LNCaP clone FGC (cell line): Measurements from ENCODE around the gene ZNF512B.

Experiments used
- DNase-seq: peaks from one replicate; pipeline ENCODE4 v3.0.0-alpha.2; 2011; ENCODE audit warnings: low read depth
- H3K4me3 ChIP-seq: 2 replicates; pipeline ENCODE4 v1.5.1; 2011; ENCODE audit warnings: mild to moderate bottlenecking, low read depth, low read length, control low read depth
- TF ChIP-seq, protein P1 (sequence below): IDR thresholded peaks from 2 replicates; pipeline ENCODE4 v1.5.1; 2012; ENCODE audit warnings: mild to moderate bottlenecking; ENCODE audit not compliant: control insufficient read depth, insufficient read depth; ENCODE audit errors: extremely low read depth

Gene ZNF512B

DNA sequence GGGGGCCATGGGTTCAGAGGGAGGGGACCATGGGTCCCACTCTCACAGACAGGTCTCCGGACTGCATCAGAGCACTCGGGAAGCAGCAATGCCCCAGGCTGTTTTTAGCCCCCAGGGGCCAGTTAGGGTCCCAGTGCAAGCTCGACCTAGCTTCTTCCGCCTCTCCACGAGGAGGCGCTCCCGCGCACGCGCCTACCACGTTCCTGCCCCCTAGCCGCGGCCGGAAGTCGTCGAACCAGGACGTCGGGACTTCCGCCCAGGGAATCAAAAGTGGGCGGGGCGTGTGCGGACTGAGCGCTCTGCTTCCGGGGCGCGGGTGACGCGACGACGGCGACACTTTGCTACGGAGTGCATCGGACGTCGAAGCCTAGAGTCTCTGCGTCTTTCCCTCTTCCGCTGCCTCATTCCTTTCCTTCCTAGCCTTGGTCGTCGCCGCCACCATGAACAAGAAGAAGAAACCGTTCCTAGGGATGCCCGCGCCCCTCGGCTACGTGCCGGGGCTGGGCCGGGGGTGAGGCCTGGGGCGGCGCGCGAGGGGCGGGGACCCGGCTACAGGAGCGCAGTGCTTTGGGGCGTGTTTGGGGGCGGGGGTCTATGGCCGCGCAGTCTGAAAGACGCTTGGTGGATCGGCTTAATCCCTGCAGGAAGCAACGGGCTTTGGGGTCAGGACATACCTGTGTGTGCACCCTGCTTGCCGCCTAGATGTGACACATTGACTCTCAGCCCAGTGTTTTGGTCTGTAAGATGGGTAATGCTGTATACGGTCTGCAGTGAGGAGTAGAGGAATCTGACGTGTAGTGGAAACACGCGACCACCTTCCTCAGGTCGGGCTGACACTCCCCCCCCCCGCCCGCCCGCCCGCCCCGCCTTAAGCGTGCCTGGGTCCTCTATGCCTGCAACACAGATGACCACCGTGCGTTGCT lies 11.3 kb upstream of the ZNF512B start, which contains the start of gene PRPF6:
PRPF6 (plus strand) TSS at position 327 of the 923 bp plus-strand sequence; CDS start at position 441, 114 bp downstream.
- TF ChIP-seq, protein P1, sequence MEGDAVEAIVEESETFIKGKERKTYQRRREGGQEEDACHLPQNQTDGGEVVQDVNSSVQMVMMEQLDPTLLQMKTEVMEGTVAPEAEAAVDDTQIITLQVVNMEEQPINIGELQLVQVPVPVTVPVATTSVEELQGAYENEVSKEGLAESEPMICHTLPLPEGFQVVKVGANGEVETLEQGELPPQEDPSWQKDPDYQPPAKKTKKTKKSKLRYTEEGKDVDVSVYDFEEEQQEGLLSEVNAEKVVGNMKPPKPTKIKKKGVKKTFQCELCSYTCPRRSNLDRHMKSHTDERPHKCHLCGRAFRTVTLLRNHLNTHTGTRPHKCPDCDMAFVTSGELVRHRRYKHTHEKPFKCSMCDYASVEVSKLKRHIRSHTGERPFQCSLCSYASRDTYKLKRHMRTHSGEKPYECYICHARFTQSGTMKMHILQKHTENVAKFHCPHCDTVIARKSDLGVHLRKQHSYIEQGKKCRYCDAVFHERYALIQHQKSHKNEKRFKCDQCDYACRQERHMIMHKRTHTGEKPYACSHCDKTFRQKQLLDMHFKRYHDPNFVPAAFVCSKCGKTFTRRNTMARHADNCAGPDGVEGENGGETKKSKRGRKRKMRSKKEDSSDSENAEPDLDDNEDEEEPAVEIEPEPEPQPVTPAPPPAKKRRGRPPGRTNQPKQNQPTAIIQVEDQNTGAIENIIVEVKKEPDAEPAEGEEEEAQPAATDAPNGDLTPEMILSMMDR, result peak; percentile 93
- DNase-seq, result peak; percentile 86
- peak within 1 kb of the TSS; percentile 90 for H3K4me3 ChIP-seq

DNA sequence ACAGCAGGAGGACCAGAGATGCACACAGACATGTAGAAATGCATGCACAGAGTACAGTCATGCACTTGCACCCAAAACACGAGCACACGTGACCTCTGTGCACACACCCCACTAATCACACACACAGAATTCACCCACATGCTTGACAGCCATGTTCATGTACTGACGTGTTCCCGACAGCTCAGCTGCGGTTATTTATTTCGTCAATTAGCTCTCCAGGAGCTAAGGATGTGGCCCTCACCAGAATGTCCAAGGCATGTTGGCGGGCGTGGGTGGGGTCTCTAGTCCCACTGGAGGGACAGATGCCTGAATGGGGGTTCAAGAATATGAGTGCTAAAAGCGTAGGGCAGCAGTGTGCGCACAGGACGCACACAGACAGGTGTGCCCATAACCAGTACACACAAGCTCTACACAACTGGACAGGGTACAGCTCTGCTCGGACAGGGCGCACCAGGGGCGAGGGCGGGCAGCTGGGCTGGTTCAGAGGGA lies 10.6 kb upstream of the ZNF512B start:
- peak overlapping the region; percentile 90 for H3K4me3 ChIP-seq
- TF ChIP-seq, protein P1, result no peak
- no peak for DNase-seq

DNA sequence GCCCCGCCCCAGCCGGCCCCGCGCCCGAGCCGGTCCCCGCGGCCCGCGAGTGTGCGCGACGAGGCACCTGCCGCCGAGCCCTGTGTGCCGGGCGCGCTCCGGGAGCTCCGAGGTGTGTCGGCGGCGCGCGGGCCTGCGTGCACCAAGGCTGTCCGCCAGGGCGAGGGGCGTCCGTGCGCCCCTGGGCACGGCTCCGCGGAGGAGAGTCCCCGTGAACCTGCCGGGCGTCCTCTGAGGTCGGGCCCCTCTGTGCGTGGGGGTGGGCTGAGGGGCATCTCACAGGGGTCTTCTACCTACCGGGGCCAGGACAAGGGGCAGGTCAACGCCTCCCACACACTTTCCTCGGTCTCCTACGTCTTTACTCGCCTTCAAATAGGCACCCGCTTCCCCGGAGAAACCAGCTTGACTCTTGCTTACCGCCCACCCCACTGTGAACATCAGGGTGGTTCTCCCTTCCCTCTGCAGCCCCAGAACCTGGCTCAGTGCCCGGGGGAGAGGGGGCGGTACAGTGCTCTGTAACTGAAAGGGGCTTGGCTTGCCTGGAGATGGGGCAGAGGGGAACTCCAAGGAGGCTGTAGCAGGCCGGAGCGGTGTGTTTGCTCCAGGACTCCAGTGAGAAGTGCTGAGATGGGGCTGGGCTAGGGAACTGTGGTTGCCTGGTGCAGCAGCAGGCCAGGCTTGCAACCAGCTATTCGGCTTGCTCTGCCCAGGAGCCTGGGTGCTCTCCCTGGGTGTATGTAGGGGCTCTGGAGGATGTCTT lies 10.0 kb upstream of the ZNF512B start, which contains the start of gene SAMD10:
SAMD10 (minus strand) TSS at position 86 of the 760 bp plus-strand sequence. CDS start 175 bp downstream, outside the sequence.
- peak within 1 kb of the TSS; percentile 90 for H3K4me3 ChIP-seq
- TF ChIP-seq, protein P1, result no peak
- no peak for DNase-seq

DNA sequence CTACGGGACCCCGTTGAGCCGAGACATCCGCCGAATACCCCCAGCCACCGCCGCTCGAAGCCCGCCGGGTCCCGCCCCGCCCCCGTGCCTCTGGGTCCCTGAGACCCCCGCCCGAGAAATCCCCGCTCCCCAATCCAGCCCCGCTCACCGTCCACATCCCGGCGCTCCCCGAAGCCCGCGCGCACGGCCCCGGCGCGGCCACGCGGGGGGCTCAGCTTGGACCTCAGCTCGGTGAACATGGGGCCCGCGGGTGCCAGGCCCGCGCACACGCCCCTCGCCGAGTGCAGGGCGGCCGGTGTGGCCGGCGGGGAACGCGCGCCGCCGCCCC lies 9.5 kb upstream of the ZNF512B start:
- TF ChIP-seq, protein P1, result no peak

DNA sequence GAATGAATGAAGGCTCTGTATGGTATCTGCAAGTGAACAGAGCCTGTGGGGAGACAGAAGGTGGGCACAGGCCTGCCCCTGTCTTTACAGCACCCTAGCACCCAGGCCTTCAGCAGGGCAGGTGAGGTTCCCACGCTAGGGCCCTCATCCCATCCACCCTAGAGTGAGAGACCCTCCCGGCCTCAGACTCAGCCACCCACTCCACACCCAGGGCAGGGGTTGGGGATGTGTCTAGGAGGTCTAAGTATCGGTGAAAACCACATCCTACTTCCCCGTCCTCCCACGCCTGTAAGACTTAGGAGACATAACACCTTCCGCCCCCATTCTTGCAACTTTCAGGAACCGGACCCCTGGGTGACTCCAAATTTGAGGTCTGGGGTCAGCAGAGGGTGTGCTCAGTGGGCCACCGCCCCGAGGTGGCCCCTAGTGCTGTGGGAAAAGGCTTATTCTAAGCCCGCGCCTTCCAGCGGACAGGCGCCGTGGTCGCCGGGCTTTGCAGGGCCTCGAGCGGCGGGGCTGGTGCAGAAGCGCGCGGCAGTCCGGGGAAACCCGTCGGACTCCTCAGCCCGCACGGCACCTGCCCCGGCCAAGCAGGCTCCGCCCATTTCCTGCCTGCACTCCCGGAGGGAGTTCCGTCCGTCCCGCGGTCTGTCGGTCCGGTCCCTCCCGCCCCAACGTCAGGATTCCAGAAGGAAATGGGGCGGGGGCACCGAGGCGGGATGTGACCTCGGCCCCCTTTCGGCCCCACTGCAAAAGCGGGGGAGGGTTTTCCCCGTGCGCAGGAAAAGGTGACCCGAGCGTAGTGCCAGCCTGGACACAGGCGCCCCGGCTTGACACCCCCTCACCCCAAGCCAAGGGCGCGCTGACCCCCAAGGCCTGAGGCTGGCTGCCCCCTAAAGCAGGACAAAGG lies 8.8 kb upstream of the ZNF512B start:
- no peak for DNase-seq
- peak overlapping the region; percentile 70 for H3K4me3 ChIP-seq

More for the DNA sequence above, 9.5 kb upstream of the ZNF512B start:
- H3K4me3 ChIP-seq, result peak overlapping the region; percentile 70
- DNase-seq, result no peak

More for the DNA sequence above, 8.8 kb upstream of the ZNF512B start:
- TF ChIP-seq, protein P1, result no peak; the same call in 1 of the 2 replicates
